Fibroblast of skin of left quadriceps (primary cell): ENCODE data around the gene CFLAR.
"Not testable (repeated sequence)": the region's sequence is repeated elsewhere in the genome, so short reads cannot be mapped to it uniquely, and the experiment has no call there.

ENCODE experiments used
- DNase-seq, 2 experiments: peaks; one replicate each; pipeline ENCODE4 v3.0.0-alpha.2; 2013; ENCODE audit warnings: low read depth in 2 of 2

CFLAR gene

GRCh38 chr2:201118961-201119854, 3.2 kb downstream of the CFLAR start:
- no peak for DNase-seq

DNA sequence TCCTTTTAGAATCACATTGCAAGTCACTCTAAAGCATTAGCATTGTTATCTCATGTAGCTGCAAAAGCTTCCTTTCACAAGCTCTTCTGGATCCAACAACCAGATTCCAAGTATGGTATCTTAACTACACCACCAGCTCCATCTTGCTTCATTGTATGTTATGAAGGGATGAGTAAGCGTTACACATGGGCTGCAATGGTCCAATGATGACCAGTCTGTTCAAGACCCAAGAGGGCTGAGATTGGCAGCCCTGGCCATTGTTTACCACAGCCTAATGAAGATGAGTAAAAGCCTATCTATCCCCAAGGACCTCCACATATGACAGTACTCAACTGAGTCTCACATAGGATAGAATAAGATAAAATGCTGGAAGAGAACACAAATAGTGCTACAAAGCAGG, 6.3 kb downstream of the CFLAR start:
- DNase-seq: no peak

GRCh38 chr2:201126308-201127151, 10.6 kb downstream of the CFLAR start:
- DNase-seq: no peak

DNA sequence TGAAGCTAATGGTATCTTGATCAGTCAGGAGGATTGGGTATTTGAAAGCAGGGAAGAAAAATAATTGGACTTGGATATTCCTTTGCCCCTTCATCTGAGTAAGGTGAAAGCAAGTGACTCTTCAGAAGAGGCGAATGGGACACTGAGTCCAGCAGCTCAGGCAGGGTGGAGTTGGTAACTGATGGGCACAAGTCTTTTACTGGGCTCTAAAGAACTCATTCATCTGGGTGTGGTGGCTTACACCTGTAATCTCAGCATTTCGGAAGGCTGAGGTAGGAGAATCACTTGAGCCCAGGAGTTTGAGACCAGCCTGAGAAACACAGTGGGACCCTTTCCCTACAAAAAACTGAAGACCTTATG, 11.2 kb downstream of the CFLAR start:
- no peak for DNase-seq

GRCh38 chr2:201127570-201127969, 11.6 kb downstream of the CFLAR start:
- DNase-seq: no peak

DNA sequence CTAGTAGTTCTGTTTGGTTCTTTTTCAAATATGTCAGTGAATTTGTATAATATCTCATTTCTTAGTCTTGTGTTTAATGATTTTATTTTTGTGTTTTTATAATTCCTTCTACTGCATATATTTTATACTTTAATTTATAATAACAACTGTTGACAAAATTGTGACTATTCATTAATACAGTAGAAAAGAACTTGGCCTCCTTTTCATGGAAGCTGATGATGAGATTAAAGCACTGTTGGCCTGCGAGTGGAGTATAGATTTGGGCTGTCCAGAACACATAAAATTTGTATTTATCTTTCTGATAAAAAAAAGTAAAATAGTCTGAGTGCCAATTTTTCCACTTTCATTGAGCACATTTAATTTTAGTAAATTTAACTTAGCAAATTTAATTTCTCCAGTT, 12.1 kb downstream of the CFLAR start:
- no peak for DNase-seq

DNA sequence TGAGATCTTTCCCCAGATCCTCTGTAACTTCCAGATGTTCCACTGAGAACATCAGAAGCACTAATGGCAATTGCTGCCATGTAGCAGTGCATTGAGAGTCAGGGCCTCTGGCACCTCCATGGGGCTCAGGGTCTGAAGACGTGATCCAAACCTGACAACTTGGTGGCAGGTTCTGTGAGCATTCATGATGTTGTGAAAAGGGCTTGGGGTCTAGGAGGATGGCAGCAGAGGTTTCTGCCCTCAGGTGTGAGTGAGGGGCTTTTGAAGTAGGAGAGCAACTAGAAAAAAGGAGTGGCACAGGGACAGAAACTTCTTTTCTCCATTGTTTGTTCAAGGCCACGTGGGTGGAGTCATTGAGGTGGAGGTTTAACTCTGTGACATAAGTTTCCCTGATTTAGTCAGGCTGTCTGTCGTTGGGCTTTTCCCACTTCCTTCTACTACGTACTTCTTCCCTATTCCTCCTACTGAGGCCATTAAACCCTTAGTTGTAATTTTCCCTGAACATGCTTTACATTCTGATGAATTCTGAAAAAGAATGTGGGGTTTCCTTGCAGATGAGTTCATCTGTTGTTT, 13.1 kb downstream of the CFLAR start:
- peak in 1 of 2 experiments; percentile 61 for DNase-seq

- no peak for DNase-seq
Observed at GRCh38 chr2:201130524-201131186, 14.7 kb downstream of the CFLAR start.

- DNase-seq: no peak
Observed at GRCh38 chr2:201132518-201132917, 16.6 kb downstream of the CFLAR start.

- DNase-seq: no peak
Observed at GRCh38 chr2:201135386-201135785, 19.4 kb downstream of the CFLAR start.

DNA sequence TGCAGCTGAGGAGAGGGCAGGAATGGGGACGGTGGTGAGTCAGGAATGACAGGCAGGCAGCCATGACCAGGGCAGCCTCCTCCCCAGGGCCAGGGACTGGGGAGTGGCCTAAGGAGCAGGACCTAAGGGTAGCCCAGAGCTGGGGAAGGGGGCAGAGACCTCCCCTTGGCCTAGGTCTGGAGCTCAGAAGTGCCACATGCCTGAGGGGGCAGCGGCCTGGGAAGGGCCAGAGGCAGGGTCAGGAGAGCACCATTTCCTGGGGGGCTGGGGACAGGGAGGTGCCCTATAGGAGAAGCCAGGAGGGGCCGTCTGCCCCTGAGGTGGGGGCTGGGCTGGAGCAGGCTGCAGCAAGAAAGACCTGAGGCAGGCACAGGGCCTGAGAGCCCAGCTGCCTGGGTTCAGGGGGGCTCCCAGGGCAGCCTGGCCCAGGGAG, 20.9 kb downstream of the CFLAR start:
- no peak for DNase-seq

- no peak for DNase-seq
Observed at GRCh38 chr2:201137505-201138400, 21.8 kb downstream of the CFLAR start.

- no peak for DNase-seq
Observed at GRCh38 chr2:201138401-201138970, 22.5 kb downstream of the CFLAR start.

- DNase-seq: not testable (repeated sequence)
Observed at GRCh38 chr2:201138986-201139781, 23.2 kb downstream of the CFLAR start.

GRCh38 chr2:201139836-201140604, 24.1 kb downstream of the CFLAR start:
- no peak for DNase-seq

GRCh38 chr2:201144101-201145051, 28.4 kb downstream of the CFLAR start:
- no peak for DNase-seq

DNA sequence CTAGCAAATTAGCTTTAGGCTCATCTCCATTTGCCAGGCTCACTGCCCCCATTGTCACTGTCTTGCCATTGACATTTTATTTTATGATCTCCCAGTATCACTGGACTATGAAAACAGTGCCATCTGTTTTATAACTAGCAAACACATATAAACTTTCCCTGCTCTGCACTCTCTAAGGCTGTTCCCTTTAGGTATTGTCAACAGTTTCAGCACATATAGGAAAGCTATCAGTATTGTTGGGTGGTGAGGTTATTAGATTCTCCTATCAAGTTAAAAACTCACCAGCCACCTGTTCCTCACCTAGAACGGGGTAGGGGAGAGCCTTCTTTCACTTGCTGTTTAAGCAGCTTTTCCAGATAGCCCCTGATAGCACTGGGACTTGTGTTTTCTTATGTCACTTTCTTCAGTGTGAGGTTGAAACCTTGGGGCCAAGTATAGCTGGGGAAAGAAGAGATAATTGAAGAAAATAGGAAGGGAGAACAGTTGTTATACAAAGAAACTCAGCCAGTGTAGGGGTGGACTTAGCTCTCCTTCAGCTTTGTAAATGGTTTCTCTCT, 32.5 kb downstream of the CFLAR start:
- no peak for DNase-seq
